Stimulated activated naive CD4-positive, alpha-beta T cell (primary cell): ENCODE data around the gene CDKN3.
A peak's percentile ranks its signal among the peaks of the same experiment; 100 is the strongest.

ENCODE experiments used
- DNase-seq, 6 experiments: peaks; one replicate each; lab custom pipeline; 2025; lab: John Stamatoyannopoulos, UW

The CDKN3 gene

GRCh38 chr14:54396493-54397335 is at the start of gene CDKN3:
TSS of gene CDKN3 (plus strand) at chr14:54397007. CDS start at chr14:54397069, 62 bp downstream.
- DNase-seq: peak; percentile 93 to 96 (median 94)

- no peak for DNase-seq
Measured at GRCh38 chr14:54347044-54347443, 49.8 kb upstream of the CDKN3 start.

- peak in 1 of 6 experiments; percentile 16 for DNase-seq
Measured at GRCh38 chr14:54348001-54348611, 48.7 kb upstream of the CDKN3 start.

GRCh38 chr14:54348923-54349620 is 47.7 kb upstream of the CDKN3 start:
- DNase-seq: no peak

GRCh38 chr14:54349713-54350112 is 47.1 kb upstream of the CDKN3 start:
- no peak for DNase-seq

GRCh38 chr14:54350203-54350602 is 46.6 kb upstream of the CDKN3 start:
- DNase-seq: no peak

GRCh38 chr14:54353266-54353665 is 43.5 kb upstream of the CDKN3 start:
- DNase-seq: no peak

- DNase-seq: no peak
Measured at GRCh38 chr14:54353694-54354093, 43.1 kb upstream of the CDKN3 start.

GRCh38 chr14:54354096-54354495 is 42.7 kb upstream of the CDKN3 start:
- DNase-seq: no peak

GRCh38 chr14:54354968-54355641 is 41.7 kb upstream of the CDKN3 start:
- DNase-seq: no peak

GRCh38 chr14:54355698-54356097 is 41.1 kb upstream of the CDKN3 start:
- no peak for DNase-seq

- no peak for DNase-seq
Measured at GRCh38 chr14:54356172-54356571, 40.6 kb upstream of the CDKN3 start.

- no peak for DNase-seq
Measured at GRCh38 chr14:54360667-54361066, 36.1 kb upstream of the CDKN3 start.

GRCh38 chr14:54362089-54362504 is 34.7 kb upstream of the CDKN3 start:
- DNase-seq: no peak

GRCh38 chr14:54362759-54363437 is 33.9 kb upstream of the CDKN3 start:
- DNase-seq: no peak

- DNase-seq: no peak
Measured at GRCh38 chr14:54364555-54365415, 32.0 kb upstream of the CDKN3 start.

GRCh38 chr14:54366736-54367735 is 29.8 kb upstream of the CDKN3 start:
- DNase-seq: peak in 4 of 6 experiments; percentile 9 to 27 (median 12)

GRCh38 chr14:54368291-54368690 is 28.5 kb upstream of the CDKN3 start:
- DNase-seq: no peak

- no peak for DNase-seq
Measured at GRCh38 chr14:54369343-54369742, 27.5 kb upstream of the CDKN3 start.
